Measurements from ENCODE around the gene EYA3. TPM values are rescaled to one million over a fixed set of nuclear protein-coding genes. Genes with fewer than 3 reads are reported as not detected.

The EYA3 gene
- total RNA-seq, 4 donors from 2014 or later: 9.6 to 15.5 (median 12.6) TPM

DNA sequence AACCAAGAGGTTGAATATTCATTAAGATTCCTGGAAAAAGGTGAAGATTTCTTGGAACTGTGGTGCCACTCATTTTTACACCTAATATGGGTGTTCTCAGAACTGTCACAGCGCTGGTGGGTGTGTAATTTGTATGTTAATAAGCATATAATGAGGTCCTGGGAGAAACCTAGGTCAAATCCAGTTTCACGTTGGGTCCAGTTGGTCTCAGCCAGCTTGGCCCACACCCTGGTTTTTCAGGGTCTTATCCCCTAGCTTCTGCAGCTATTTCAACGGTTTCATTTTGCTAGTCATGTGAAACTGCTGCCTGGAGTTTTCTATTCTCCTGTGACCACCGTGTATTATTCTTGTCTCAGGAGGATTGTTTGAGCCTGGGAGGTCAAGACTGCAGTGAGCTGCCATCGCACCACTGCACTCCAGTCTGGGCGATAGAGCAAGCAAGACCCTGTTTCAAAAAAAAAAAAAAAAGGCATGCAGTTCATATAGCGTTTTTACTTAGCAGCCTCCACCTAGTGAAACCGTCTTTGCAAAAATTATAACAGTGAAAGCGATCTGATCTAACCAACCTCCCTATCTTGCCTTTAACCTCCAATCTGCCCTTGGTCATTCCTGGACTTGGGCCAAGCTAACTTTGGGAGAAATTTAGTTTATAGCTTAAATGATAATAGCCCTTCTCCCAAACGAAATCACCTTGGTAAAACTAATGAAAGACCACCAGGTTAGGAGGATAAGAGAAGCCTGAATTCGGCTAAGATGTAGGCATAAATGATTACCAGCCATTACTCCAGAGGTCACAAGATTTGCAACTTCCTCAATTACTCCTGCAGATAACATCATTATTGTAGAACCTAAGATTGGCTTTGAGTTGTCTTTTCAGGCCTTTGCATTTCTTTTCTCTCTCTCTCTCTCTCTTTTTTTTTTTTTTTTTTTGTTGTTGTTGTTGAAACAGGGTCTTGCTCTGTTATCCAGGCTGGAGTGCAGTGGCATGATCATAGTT lies 44.1 kb upstream of the EYA3 start:
- no peak for TF ChIP-seq CTCF (IDR thresholded peaks at IDR 0.05; ENCODE audit: low read depth)

DNA sequence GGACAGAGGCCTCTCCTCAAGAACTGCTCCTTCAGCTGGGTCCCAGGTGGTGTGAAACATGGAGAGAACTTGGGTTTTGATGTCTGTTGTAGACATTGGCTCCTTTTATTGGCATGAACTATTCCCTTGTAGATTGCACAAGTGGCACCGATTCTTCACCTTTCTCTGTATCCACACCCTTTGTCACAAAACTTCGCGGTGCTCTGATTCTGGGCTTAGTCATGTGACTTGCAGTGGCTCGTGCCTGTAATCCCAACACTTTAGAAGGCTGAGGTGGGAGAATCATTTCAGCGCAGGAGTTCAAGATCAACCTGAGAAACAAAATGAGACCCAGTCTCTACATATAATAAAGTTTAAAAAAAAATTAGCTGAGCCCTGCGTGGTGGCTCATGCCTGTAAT lies 42.5 kb upstream of the EYA3 start:
- no peak for TF ChIP-seq CTCF (IDR thresholded peaks at IDR 0.05; ENCODE audit: low read depth)

DNA sequence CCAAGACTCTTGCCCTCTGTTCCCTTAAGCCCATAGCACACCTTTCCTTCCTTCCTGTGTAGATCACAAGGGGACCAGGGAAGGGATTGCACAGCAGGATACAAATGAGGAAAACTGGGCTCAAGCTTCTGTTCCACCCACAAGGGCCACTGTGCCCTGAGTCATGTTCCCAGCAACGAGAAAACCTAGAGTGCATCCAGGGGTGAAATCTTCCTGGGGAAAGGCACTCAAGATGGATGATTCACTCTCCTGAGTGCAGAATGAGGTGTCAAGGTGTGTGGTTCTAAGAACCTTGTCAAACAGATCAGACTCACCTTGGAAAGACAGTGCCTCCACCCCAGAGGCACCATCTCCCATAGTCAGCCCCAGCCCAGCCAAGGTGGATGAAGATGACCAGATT lies 40.7 kb upstream of the EYA3 start:
- TF ChIP-seq CTCF (IDR thresholded peaks at IDR 0.05; ENCODE audit: low read depth): no peak

DNA sequence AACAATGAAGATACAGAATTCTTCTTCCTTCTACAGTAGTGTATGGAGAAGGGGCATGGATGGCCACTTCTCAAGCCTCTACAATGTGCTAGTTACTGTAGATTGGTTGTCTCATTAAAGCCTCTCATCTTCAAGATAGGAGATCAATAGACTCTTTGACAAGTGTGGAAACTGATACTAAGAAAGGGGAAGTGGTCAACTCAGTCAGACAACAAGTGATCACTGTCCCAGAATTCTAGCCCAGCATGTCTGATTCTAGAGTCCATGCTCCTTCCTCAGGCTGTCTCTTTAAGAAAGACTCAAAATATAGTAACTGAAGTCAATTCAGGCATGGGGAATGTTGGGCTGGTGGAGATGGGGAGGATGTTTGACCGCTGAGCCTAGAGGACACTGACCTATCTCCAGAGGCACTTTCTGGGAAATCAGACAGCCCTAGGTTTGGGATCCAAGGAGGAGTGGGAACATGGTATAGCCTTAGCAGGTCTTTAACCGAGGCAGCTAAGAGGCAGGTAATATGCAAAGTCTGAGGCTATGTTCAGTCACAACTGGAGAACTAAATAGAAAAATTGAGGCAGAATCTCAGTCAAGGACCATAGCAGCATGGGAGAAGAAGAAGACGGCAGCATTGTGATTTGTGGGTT lies 39.3 kb upstream of the EYA3 start:
- TF ChIP-seq CTCF (IDR thresholded peaks at IDR 0.05; ENCODE audit: low read depth): no peak

- no peak for TF ChIP-seq CTCF (IDR thresholded peaks at IDR 0.05; ENCODE audit: low read depth)
These were observed 38.5 kb upstream of the EYA3 start for GRCh38 chr1:28126783-28127490.

DNA sequence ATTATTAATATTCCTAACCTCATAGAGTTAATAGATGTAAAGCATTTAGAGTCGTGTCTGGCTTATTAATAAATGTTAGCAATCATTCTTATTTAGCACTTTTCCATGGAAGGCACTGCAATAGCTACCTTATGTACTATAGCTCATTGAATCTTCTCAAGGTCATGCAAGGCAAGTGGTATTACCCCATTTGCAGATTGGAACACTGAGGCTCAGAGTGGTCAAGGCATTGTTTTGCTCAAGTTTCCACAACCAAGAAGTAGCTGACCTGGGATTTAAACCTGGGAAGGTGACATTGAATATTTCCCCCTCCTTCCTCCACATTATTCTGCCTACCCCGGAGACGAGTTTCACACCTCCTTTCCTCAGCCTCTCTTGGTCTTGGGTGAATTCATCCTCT lies 37.8 kb upstream of the EYA3 start:
- no peak for TF ChIP-seq CTCF (IDR thresholded peaks at IDR 0.05; ENCODE audit: low read depth)

All from subcutaneous adipose tissue (tissue), 4 donors.